GM21447 (cell line): ENCODE results near the gene MRPS27.
"Not testable (repeated sequence)": the region's sequence is repeated elsewhere in the genome, so short reads cannot be mapped to it uniquely, and the experiment has no call there.

Experiments
- ATAC-seq: cut with Tn5 transposase; IDR thresholded peaks from one replicate; pipeline ENCODE4 v1.9.1; 2021; ENCODE audit not compliant: unreplicated experiment

Gene MRPS27

DNA sequence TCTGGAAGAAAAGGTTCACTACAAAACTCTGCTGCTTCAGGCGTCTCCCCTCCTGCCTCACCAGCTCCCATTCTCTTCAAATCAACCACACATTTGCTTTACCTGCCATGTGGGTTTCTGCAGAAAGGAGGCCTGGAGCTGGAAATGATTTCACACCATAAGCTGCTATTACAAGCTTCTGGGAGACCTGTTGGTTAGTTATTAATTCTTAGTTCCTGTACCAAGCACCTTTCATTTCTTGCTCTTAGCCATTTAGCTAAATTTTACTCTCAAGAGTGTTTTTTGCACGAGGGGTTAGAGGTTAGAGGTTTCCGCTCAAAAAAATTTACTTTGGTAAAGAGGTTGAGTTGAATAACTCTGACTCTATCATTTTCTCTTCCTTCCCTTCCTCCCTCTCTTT lies 142.5 kb downstream of the MRPS27 start:
- peak; percentile 86 for ATAC-seq

DNA sequence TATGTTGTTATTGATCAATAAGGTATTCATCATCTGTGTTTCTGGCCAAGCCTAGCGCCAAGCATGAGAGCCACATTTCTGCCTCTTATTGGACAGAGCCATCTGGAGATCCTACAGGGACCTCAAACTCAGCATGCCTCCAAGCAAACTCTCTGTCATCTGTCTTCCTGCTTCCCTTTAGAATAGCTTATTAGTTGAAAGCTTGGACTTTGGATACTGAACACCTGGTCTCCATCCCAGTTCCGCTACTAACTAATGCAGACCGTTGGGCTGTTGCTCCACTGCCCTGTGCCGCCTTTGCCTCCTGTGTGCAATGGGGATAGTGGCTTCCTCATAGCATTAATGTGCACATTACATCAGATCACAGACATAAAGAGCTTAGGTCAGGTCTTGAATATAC lies 147.3 kb downstream of the MRPS27 start:
- ATAC-seq, result no peak

DNA sequence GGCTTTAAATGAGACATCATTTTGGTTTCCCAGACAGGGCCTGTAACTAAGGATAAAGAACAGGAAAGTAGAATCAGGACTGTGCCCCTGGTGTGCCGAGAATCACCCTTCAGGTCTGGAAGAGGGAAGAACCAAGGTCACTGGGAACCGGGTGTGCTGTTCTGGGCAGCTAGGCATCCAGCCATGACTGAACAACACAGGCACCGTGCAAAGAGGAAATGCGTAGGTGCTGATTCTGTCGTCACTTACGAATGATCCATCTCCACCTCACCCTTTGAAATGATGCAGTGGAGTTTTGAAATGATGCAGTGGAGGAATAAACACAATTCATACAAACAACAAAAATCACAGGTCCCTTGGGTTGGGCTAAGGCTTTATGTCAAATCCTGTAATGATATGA lies 148.4 kb downstream of the MRPS27 start:
- no peak for ATAC-seq

DNA sequence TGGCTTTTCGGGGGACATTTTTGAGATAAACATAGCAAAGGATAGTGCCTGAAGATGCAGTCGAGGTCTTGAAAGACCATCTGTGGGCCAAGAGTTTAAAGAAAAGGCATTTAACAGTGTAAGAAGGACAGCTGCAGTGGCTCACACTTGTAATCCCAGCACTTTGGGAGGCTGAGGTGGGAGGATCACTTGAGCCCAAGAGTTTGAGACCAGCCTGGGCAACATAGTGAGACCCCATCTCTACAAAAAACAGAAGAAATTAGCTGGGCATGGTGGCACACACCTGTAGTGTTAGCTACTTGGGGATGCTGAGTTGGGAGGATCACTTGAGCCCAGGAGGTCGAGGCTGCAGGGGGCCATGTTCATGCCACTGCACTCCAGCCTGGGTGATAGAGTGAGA lies 148.9 kb downstream of the MRPS27 start:
- ATAC-seq, result not testable (repeated sequence)

GRCh38 chr5:72170101-72170500 lies 149.9 kb downstream of the MRPS27 start:
- ATAC-seq, result no peak
